ENCODE results near the gene ARHGAP26.

- TF ChIP-seq EZH2 (IDR thresholded peaks at IDR 0.05; ENCODE audit: low read length, missing control alignments) = no peak
- TF ChIP-seq CTCF (conservative IDR thresholded peaks at IDR 0.05 in 1 of 2, IDR thresholded peaks at IDR 0.05 in 1 of 2; ENCODE audit: low read depth in 1 of 2, low read length in 2 of 2) = no peak
Measured at GRCh38 chr5:143222287-143223231, 452.4 kb downstream of the ARHGAP26 start.
